HG02610 (cell line): ENCODE measurements around the gene PAX2.

Source experiments
- ATAC-seq: cut with Tn5 transposase; IDR thresholded peaks from one replicate; pipeline ENCODE4 v1.9.1; 2021; ENCODE audit warnings: mild to moderate bottlenecking, moderate library complexity; ENCODE audit not compliant: unreplicated experiment

Gene PAX2

GRCh38 chr10:100811261-100811660 lies 65.9 kb downstream of the PAX2 start:
- ATAC-seq: no peak

DNA sequence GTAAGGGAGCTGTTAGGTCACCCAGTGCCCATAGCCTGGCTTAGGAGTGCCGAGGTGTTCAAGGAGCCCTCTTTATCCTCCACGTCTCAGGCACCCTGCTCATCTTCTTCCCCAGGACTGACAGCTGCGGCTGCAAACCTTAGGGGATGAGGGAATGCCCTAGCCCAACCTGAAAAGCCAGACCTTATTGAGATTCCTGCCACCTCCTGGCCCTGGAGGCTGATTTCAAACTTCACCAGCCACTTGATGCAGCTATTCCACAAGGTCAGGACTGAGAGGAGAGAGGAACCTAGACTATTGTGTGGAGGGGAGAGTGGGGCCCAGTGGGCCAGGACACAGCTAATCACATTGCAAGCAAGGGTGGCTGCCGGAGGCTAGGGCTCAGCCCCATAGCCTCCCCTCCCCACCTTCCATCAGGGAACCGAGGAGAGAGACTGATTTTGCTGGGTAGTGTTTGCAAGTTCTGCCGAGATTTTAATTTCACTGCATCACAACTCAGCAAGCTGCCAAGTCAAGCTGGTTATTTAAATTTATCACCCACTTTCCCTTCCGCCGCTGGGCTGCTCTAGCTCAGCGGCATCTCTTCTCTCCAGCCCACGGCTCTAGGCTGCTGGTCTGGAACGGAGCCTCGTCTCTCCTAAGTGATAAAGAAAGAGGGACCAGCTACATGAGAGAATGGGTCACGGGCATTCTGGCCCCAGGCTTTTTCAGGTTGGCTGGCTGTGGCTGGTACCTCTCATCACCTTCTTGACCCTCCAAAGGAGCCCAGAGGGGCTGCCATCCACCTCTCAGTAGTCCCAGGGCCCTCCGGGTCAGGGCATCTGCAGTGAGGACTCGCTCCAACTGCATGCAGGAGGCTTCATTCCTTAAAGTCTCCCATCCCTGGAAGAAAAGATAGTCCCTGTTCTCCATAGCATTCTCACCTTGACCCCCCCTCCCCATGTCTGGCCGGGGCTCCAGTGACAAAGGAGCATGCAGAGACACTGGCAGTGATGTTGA lies 66.7 kb downstream of the PAX2 start:
- no peak for ATAC-seq

GRCh38 chr10:100812978-100813377 lies 67.6 kb downstream of the PAX2 start:
- no peak for ATAC-seq

- no peak for ATAC-seq
These were observed 69.5 kb downstream of the PAX2 start for GRCh38 chr10:100814751-100815474.

GRCh38 chr10:100816671-100817070 lies 71.3 kb downstream of the PAX2 start:
- no peak for ATAC-seq

GRCh38 chr10:100817268-100817839 lies 72.0 kb downstream of the PAX2 start:
- no peak for ATAC-seq

GRCh38 chr10:100819424-100819823 lies 74.0 kb downstream of the PAX2 start:
- ATAC-seq: no peak

DNA sequence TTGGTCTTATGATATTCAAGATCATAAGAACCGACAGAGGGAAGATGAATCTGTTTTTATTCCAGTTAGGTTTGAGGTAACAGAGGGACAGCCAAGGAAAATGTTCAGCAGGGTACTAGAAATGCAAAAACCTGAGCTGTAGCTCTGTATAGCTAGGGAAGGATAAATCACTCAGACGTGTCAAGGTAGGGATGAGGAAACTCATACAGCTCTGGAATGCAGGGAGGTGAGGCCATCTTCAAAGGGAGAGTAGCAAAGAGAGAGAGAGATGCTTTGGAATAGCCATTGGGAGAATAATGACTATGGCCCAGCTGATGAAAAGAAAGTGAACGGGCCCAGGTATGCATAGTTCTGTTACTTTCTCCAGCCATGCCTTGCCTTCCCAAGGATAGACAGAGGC lies 77.8 kb downstream of the PAX2 start:
- no peak for ATAC-seq

GRCh38 chr10:100824886-100825285 lies 79.5 kb downstream of the PAX2 start:
- no peak for ATAC-seq

- ATAC-seq: no peak
These were observed 80.0 kb downstream of the PAX2 start for GRCh38 chr10:100825325-100825875.

DNA sequence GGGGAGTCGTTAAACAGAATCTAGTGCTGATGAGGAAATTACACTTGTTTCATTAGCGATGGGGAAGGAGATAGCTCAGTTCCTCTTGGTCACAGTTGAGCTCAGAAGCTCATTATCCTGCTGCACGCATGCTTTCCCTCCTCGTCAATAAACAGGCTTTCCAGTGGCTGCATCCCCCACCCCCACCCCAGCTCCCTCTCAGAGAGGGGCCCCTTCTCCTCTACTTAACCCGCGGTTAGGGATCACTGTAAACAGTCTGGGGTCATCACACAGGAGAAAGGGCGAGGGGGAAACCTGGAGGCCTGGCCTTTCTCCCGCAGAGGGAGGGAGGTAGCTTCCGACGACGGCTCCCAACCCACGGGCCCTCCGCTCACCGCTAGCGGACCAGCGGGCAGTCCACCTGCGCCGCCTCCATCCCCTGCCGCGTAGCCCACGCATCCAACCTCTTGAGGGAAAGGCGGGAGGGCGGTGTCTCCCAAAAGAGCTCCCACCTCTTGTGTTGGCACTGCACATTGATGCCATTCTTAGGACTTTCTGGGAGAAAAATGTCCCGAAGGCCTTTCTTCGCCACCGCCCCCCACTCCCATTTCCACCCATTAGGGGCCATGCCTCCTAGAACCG lies 80.8 kb downstream of the PAX2 start:
- ATAC-seq: no peak

- no peak for ATAC-seq
These were observed 81.2 kb downstream of the PAX2 start for GRCh38 chr10:100826661-100826982.

DNA sequence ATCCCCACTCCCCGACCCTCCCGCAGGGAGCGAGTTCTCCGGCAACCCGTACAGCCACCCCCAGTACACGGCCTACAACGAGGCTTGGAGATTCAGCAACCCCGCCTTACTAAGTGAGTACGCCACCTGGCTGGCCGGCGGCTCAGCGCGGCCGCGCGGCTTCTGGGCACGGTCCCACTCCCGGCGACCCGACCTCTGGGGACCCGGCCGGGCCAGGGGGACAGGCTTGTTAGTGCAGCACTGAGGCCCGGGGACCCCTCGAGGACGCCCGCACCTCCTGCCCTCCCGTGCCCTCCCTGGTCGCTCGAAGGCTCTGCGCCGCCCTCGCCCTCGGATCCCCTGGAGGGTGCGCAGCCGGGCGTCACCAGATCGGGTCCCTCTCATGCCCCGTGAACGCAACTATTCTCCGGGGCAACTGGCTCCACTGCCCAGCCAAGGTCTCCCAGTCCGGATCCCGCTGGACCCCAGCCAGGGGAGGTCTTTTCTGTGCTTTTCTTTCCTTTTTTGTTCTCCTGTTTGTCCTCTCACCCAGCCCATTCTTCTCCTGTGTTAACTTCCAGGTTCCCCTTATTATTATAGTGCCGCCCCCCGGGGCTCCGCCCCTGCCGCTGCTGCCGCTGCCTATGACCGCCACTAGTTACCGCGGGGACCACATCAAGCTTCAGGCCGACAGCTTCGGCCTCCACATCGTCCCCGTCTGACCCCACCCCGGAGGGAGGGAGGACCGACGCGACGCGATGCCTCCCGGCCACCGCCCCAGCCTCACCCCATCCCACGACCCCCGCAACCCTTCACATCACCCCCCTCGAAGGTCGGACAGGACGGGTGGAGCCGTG lies 81.8 kb downstream of the PAX2 start:
- no peak for ATAC-seq

DNA sequence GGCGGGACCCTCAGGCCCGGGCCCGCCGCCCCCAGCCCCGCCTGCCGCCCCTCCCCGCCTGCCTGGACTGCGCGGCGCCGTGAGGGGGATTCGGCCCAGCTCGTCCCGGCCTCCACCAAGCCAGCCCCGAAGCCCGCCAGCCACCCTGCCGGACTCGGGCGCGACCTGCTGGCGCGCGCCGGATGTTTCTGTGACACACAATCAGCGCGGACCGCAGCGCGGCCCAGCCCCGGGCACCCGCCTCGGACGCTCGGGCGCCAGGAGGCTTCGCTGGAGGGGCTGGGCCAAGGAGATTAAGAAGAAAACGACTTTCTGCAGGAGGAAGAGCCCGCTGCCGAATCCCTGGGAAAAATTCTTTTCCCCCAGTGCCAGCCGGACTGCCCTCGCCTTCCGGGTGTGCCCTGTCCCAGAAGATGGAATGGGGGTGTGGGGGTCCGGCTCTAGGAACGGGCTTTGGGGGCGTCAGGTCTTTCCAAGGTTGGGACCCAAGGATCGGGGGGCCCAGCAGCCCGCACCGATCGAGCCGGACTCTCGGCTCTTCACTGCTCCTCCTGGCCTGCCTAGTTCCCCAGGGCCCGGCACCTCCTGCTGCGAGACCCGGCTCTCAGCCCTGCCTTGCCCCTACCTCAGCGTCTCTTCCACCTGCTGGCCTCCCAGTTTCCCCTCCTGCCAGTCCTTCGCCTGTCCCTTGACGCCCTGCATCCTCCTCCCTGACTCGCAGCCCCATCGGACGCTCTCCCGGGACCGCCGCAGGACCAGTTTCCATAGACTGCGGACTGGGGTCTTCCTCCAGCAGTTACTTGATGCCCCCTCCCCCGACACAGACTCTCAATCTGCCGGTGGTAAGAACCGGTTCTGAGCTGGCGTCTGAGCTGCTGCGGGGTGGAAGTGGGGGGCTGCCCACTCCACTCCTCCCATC lies 82.7 kb downstream of the PAX2 start:
- no peak for ATAC-seq

- ATAC-seq: no peak
These were observed 83.3 kb downstream of the PAX2 start for GRCh38 chr10:100828738-100829096.

DNA sequence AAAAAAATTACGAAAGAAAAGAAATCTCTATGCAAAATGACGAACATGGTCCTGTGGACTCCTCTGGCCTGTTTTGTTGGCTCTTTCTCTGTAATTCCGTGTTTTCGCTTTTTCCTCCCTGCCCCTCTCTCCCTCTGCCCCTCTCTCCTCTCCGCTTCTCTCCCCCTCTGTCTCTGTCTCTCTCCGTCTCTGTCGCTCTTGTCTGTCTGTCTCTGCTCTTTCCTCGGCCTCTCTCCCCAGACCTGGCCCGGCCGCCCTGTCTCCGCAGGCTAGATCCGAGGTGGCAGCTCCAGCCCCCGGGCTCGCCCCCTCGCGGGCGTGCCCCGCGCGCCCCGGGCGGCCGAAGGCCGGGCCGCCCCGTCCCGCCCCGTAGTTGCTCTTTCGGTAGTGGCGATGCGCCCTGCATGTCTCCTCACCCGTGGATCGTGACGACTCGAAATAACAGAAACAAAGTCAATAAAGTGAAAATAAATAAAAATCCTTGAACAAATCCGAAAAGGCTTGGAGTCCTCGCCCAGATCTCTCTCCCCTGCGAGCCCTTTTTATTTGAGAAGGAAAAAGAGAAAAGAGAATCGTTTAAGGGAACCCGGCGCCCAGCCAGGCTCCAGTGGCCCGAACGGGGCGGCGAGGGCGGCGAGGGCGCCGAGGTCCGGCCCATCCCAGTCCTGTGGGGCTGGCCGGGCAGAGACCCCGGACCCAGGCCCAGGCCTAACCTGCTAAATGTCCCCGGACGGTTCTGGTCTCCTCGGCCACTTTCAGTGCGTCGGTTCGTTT lies 83.9 kb downstream of the PAX2 start:
- ATAC-seq: no peak

- ATAC-seq: no peak
These were observed 84.7 kb downstream of the PAX2 start for GRCh38 chr10:100829933-100830727.

- ATAC-seq: no peak
These were observed 85.3 kb downstream of the PAX2 start for GRCh38 chr10:100830728-100831111.
